HepG2 (cell line): ENCODE measurements around the gene SMPD3. TPM values are rescaled to one million over a fixed set of nuclear protein-coding genes. Genes with fewer than 3 reads are reported as not detected.

Experiments used
- BORCS8-MEF2B ChIP-seq: sonication (generic); formaldehyde crosslinking; IDR thresholded peaks from 2 replicates; pipeline ENCODE4 v1.8.0; 2022; ENCODE audit warnings: mild to moderate bottlenecking, missing genetic modification reagents
- FOXP1 ChIP-seq, 2 experiments: fragments of 450-650 bp in 1 of 2; IDR thresholded peaks; 2 replicates each; pipeline ENCODE4 v1.6.1; 2017 to 2018; ENCODE audit warnings: antibody characterized with exemption in 1 of 2
- GATA4 ChIP-seq: sonication (generic); IDR thresholded peaks from 2 replicates; pipeline ENCODE4 v1.6.1; 2016; ENCODE audit warnings: antibody characterized with exemption, low read depth, borderline replicate concordance
- GRHL1 ChIP-seq: sonication (generic); formaldehyde crosslinking; conservative IDR thresholded peaks from 2 replicates; pipeline ENCODE4 v1.8.0; 2022; ENCODE audit warnings: missing genetic modification reagents
- HMG20B ChIP-seq: conservative IDR thresholded peaks from 2 replicates; pipeline ENCODE4 v1.6.1; 2016; ENCODE audit warnings: missing genetic modification reagents, missing compliant biosample characterization
- IKZF5 ChIP-seq: IDR thresholded peaks from 2 replicates; pipeline ENCODE4 v1.6.1; 2018; ENCODE audit warnings: missing genetic modification reagents, mild to moderate bottlenecking, missing compliant biosample characterization
- NFIC ChIP-seq: IDR thresholded peaks from 2 replicates; pipeline ENCODE4 v1.6.1; 2012; ENCODE audit warnings: mild to moderate bottlenecking, low read length, inconsistent platforms
- NR2F6 ChIP-seq, 2 experiments: IDR thresholded peaks; 2 replicates each; pipeline ENCODE4 v1.6.1; 2016; ENCODE audit warnings: antibody characterized with exemption in 1 of 2, mild to moderate bottlenecking in 1 of 2
- POLR2G ChIP-seq: fragments of 200-400 bp; formaldehyde crosslinking; IDR thresholded peaks from 2 replicates; pipeline ENCODE4 v1.6.1; 2018; ENCODE audit warnings: mild to moderate bottlenecking, low read depth, low read length, moderate library complexity
- REPIN1 ChIP-seq: sonication (generic); formaldehyde crosslinking; IDR thresholded peaks from 2 replicates; pipeline ENCODE4 v1.8.0; 2022; ENCODE audit warnings: missing genetic modification reagents, low read depth, mild to moderate bottlenecking, borderline replicate concordance
- RFXAP ChIP-seq: sonication (generic); formaldehyde crosslinking; IDR thresholded peaks from 2 replicates; pipeline ENCODE4 v1.4.0; 2020; ENCODE audit warnings: missing genetic modification reagents, borderline replicate concordance
- ZEB1 ChIP-seq: IDR thresholded peaks from 2 replicates; pipeline ENCODE4 v1.6.1; 2012; ENCODE audit warnings: mild to moderate bottlenecking, low read depth, inconsistent platforms; ENCODE audit not compliant: insufficient replicate concordance
- ZNF329 ChIP-seq: sonication (generic); formaldehyde crosslinking; IDR thresholded peaks from 2 replicates; pipeline ENCODE4 v1.9.0; 2021; ENCODE audit warnings: low read depth, mild to moderate bottlenecking, missing genetic modification reagents
- ZNF34 ChIP-seq: sonication (generic); formaldehyde crosslinking; IDR thresholded peaks from 2 replicates; pipeline ENCODE4 v1.4.0; 2020; ENCODE audit warnings: mild to moderate bottlenecking, missing genetic modification reagents, borderline replicate concordance
- ZNF670 ChIP-seq: sonication (generic); formaldehyde crosslinking; IDR thresholded peaks from 2 replicates; pipeline ENCODE4 v1.8.0; 2022; ENCODE audit warnings: mild to moderate bottlenecking, missing genetic modification reagents, borderline replicate concordance
- ZNF703 ChIP-seq: sonication (generic); formaldehyde crosslinking; IDR thresholded peaks from 2 replicates; pipeline ENCODE4 v1.5.1; 2020; ENCODE audit warnings: missing genetic modification reagents, mild to moderate bottlenecking, moderate library complexity, borderline replicate concordance
- polyA plus RNA-seq, 8 experiments: library from polyadenylated mRNA; depleted of rRNA in 3 of 8; stranded (reverse) in 7 of 8; unstranded in 1 of 8; fragments of >200 nt; fragmentation: Illumina TruSeq in 4 of 8; extraction: Trizol in 4 of 8; gene quantifications; 2 replicates each; pipeline versions ENCODE4 v1.2.1 to v1.2.3, GENCODE V29; 2011 to 2016; ENCODE audit warnings: low read depth in 4 of 8, missing spikeins in 1 of 8, mixed read lengths in 1 of 8; ENCODE audit not compliant: insufficient read depth in 1 of 8
- total RNA-seq, 5 experiments: library from RNA; depleted of rRNA; stranded (reverse); fragments of >200 nt; fragmentation: Illumina TruSeq; extraction: Trizol; gene quantifications; 2 replicates each; pipeline ENCODE4 v1.2.3, GENCODE V29; 2016; ENCODE audit warnings: low read depth in 1 of 5
- TF ChIP-seq, protein P1 (sequence below): sonication (generic); formaldehyde crosslinking; IDR thresholded peaks from 2 replicates; pipeline ENCODE4 v1.5.0; 2020; ENCODE audit warnings: missing genetic modification reagents, mild to moderate bottlenecking, borderline replicate concordance
- TF ChIP-seq, protein P2 (sequence below): sonication (generic); formaldehyde crosslinking; IDR thresholded peaks from 2 replicates; pipeline ENCODE4 v1.4.0; 2020; ENCODE audit warnings: missing genetic modification reagents, mild to moderate bottlenecking, borderline replicate concordance
- TF ChIP-seq, protein P3 (sequence below): sonication (generic); formaldehyde crosslinking; IDR thresholded peaks from 2 replicates; pipeline ENCODE4 v1.5.0; 2020; ENCODE audit warnings: mild to moderate bottlenecking, missing genetic modification reagents, moderate library complexity

The SMPD3 gene
- total and polyA plus RNA-seq, 2 of the 13 experiments (the other 11 are each of a cell fraction or from before 2014, with no cell fraction given), result 0.07 to 0.32 TPM

- no peak; the same call in 1 of the 2 replicates for TF ChIP-seq NR2F6 (IDR thresholded peaks at IDR 0.05)
- TF ChIP-seq NR2F6 (CRISPR knock-in tag; IDR thresholded peaks at IDR 0.05), result 0 out of 2 replicates have a peak, but pooled peaks have one; percentile 77
- peak; percentile 89 for TF ChIP-seq GRHL1 (CRISPR knock-in tag)
- TF ChIP-seq, protein P1, sequence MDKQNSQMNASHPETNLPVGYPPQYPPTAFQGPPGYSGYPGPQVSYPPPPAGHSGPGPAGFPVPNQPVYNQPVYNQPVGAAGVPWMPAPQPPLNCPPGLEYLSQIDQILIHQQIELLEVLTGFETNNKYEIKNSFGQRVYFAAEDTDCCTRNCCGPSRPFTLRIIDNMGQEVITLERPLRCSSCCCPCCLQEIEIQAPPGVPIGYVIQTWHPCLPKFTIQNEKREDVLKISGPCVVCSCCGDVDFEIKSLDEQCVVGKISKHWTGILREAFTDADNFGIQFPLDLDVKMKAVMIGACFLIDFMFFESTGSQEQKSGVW (CRISPR knock-in tag), result peak; percentile 94; the same call in 1 of the 2 replicates
- TF ChIP-seq RFXAP (CRISPR knock-in tag), result peak; percentile 98
- TF ChIP-seq ZNF703 (CRISPR knock-in tag), result peak; percentile 95; the same call in 1 of the 2 replicates
- TF ChIP-seq, protein P2, sequence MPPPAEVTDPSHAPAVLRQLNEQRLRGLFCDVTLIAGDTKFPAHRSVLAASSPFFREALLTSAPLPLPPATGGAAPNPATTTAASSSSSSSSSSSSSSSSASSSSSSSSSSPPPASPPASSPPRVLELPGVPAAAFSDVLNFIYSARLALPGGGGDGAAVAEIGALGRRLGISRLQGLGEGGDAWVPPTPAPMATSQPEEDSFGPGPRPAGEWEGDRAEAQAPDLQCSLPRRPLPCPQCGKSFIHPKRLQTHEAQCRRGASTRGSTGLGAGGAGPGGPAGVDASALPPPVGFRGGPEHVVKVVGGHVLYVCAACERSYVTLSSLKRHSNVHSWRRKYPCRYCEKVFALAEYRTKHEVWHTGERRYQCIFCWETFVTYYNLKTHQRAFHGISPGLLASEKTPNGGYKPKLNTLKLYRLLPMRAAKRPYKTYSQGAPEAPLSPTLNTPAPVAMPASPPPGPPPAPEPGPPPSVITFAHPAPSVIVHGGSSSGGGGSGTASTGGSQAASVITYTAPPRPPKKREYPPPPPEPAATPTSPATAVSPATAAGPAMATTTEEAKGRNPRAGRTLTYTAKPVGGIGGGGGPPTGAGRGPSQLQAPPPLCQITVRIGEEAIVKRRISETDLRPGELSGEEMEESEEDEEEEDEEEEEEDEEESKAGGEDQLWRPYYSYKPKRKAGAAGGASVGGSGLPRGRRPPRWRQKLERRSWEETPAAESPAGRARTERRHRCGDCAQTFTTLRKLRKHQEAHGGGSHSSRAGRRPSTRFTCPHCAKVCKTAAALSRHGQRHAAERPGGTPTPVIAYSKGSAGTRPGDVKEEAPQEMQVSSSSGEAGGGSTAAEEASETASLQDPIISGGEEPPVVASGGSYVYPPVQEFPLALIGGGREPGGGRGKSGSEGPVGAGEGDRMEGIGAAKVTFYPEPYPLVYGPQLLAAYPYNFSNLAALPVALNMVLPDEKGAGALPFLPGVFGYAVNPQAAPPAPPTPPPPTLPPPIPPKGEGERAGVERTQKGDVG, result peak; percentile 99
- peak; percentile 96 for TF ChIP-seq ZNF329 (CRISPR knock-in tag)
- peak; percentile 56 for TF ChIP-seq ZEB1
- TF ChIP-seq GATA4, result peak; percentile 85
- TF ChIP-seq ZNF34 (CRISPR knock-in tag), result no peak
- TF ChIP-seq BORCS8-MEF2B, result peak; percentile 100
- no peak for TF ChIP-seq NFIC
- peak; percentile 99 for TF ChIP-seq REPIN1 (CRISPR knock-in tag)
- TF ChIP-seq POLR2G, result peak; percentile 99
- no peak for TF ChIP-seq FOXP1 (IDR thresholded peaks at IDR 0.05)
- peak; percentile 41; the same call in 1 of the 2 replicates for TF ChIP-seq FOXP1 (CRISPR knock-in tag; IDR thresholded peaks at IDR 0.05)
- peak; percentile 100 for TF ChIP-seq ZNF670 (CRISPR knock-in tag)
- peak; percentile 100 for TF ChIP-seq IKZF5 (CRISPR knock-in tag)
- peak; percentile 91 for TF ChIP-seq HMG20B (CRISPR knock-in tag)
- TF ChIP-seq, protein P3, sequence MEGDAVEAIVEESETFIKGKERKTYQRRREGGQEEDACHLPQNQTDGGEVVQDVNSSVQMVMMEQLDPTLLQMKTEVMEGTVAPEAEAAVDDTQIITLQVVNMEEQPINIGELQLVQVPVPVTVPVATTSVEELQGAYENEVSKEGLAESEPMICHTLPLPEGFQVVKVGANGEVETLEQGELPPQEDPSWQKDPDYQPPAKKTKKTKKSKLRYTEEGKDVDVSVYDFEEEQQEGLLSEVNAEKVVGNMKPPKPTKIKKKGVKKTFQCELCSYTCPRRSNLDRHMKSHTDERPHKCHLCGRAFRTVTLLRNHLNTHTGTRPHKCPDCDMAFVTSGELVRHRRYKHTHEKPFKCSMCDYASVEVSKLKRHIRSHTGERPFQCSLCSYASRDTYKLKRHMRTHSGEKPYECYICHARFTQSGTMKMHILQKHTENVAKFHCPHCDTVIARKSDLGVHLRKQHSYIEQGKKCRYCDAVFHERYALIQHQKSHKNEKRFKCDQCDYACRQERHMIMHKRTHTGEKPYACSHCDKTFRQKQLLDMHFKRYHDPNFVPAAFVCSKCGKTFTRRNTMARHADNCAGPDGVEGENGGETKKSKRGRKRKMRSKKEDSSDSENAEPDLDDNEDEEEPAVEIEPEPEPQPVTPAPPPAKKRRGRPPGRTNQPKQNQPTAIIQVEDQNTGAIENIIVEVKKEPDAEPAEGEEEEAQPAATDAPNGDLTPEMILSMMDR (CRISPR knock-in tag), result 0 out of 2 replicates have a peak, but pooled peaks have one; percentile 23
These were observed 137.4 kb downstream of the SMPD3 start, which contains the start of the genes PRMT7 and SLC7A6OS (continued) for GRCh38 chr16:68310774-68311511.
